Endothelial cell (in vitro differentiated cells): Measurements from ENCODE around the gene HSH2D. TPM values are rescaled to one million over a fixed set of nuclear protein-coding genes. Genes with fewer than 3 reads are reported as not detected.

ENCODE experiments used
- DNase-seq: peaks from one replicate; pipeline ENCODE4 v3.0.0; 2021; ENCODE audit warnings: low spot score
- H3K27ac Mint-ChIP-seq: one replicate; pipeline ENCODE4 v1.8.0; 2021; ENCODE audit warnings: mixed read lengths, inconsistent platforms; ENCODE audit not compliant: unreplicated experiment
- H3K27me3 Mint-ChIP-seq: one replicate; pipeline ENCODE4 v1.8.0; 2021; ENCODE audit warnings: mild to moderate bottlenecking, moderate library complexity, mixed read lengths, inconsistent platforms; ENCODE audit not compliant: unreplicated experiment
- H3K36me3 Mint-ChIP-seq: one replicate; pipeline ENCODE4 v1.8.0; 2021; ENCODE audit warnings: mild to moderate bottlenecking, low read depth, mixed read lengths, inconsistent platforms; ENCODE audit not compliant: unreplicated experiment
- H3K4me1 Mint-ChIP-seq: one replicate; pipeline ENCODE4 v1.8.0; 2021; ENCODE audit warnings: mild to moderate bottlenecking, mixed read lengths, inconsistent platforms; ENCODE audit not compliant: unreplicated experiment
- H3K4me3 Mint-ChIP-seq: one replicate; pipeline ENCODE4 v1.8.0; 2021; ENCODE audit warnings: mild to moderate bottlenecking, mixed read lengths, inconsistent platforms; ENCODE audit not compliant: unreplicated experiment
- H3K9me3 Mint-ChIP-seq: one replicate; pipeline ENCODE4 v1.8.0; 2021; ENCODE audit warnings: mixed read lengths, inconsistent platforms; ENCODE audit not compliant: unreplicated experiment
- CTCF ChIP-seq: fragments of 200-600 bp; sonication (generic); IDR thresholded peaks from one replicate; pipeline ENCODE4 v1.5.0; 2021; ENCODE audit warnings: antibody characterized with exemption; ENCODE audit not compliant: unreplicated experiment
- long read RNA-seq: library from polyadenylated mRNA; unstranded; transcript quantifications from one replicate; pipeline ENCODE4 v2.0.0, GENCODE V29; 2020; ENCODE audit not compliant: unreplicated experiment
- total RNA-seq: library from RNA; stranded (reverse); fragmentation: NEBNext Ultra II Directional; extraction: Animal tissue kit (Norgen Biotek cat#: 25700); gene quantifications from one replicate; pipeline ENCODE4 v1.2.1, GENCODE V29; 2021; ENCODE audit not compliant: unreplicated experiment

HSH2D gene, protein sequence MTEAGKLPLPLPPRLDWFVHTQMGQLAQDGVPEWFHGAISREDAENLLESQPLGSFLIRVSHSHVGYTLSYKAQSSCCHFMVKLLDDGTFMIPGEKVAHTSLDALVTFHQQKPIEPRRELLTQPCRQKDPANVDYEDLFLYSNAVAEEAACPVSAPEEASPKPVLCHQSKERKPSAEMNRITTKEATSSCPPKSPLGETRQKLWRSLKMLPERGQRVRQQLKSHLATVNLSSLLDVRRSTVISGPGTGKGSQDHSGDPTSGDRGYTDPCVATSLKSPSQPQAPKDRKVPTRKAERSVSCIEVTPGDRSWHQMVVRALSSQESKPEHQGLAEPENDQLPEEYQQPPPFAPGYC
- not detected for total RNA-seq
- long read RNA-seq, result 0 reads

- no peaks in the 10 kb centered on the region for H3K36me3 Mint-ChIP-seq
- H3K27ac Mint-ChIP-seq, result no peak within 1 kb of the TSS
- peaks cover 4% of the 10 kb centered on the region for H3K4me1 Mint-ChIP-seq
- no peak for TF ChIP-seq CTCF
- H3K4me3 Mint-ChIP-seq, result no peak within 1 kb of the TSS
- H3K9me3 Mint-ChIP-seq, result no peaks in the 10 kb centered on the region
- H3K27me3 Mint-ChIP-seq, result peaks cover 3% of the 10 kb centered on the region
- no peak for DNase-seq
Observed at GRCh38 chr19:16143399-16144215, at the start of gene HSH2D. HSH2D (plus strand) TSS chr19:16143685; CDS start chr19:16148751, 5,066 bp downstream.

DNA sequence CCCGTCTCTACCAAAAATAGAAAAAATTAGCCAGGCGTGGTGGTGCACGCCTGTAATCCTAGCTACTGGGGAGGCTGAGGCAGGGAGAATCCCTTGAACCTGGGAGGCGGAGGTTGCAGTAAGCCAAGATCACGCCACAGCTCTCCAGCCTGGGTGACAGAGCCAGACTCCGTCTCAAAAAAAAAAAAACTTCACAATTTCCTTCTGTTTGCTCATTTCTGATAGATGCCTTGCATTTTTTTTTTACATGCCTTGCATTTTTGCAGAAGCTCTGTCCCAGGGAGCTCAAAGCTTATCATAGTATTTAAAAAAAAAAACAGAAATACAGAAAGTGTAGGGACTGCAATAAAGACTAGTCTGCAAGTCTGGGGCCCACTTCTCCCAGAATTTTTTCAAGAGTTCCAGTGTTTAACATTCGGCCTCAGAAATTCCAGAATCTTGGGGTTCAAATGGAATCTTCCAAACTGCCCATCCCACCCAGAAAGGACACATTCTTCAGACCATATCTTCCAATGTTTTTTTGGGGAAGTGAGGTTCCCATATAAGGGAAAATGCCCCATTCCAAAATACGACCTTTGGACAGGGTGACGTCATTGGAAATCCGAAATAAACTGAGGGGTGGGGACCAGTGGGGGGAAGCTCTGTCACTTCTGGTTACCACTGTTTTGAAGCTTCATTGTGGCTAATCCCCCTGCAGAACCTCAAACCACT is 49.0 kb upstream of the HSH2D start:
- peaks cover 62% of the 10 kb centered on the region for H3K36me3 Mint-ChIP-seq
- H3K27ac Mint-ChIP-seq, result peak overlapping the region; percentile 10
- DNase-seq, result no peak
- no peaks in the 10 kb centered on the region for H3K9me3 Mint-ChIP-seq
- no peak overlapping the region for H3K4me3 Mint-ChIP-seq
- H3K4me1 Mint-ChIP-seq, result no peaks in the 10 kb centered on the region
- peaks cover 4% of the 10 kb centered on the region for H3K27me3 Mint-ChIP-seq
- TF ChIP-seq CTCF, result no peak

- H3K4me1 Mint-ChIP-seq, result no peaks in the 10 kb centered on the region
- DNase-seq, result no peak
- H3K36me3 Mint-ChIP-seq, result peaks cover 62% of the 10 kb centered on the region
- TF ChIP-seq CTCF, result no peak
- H3K4me3 Mint-ChIP-seq, result peak overlapping the region; percentile 72
- no peaks in the 10 kb centered on the region for H3K9me3 Mint-ChIP-seq
- H3K27me3 Mint-ChIP-seq, result peaks cover 4% of the 10 kb centered on the region
- H3K27ac Mint-ChIP-seq, result peak overlapping the region; percentile 10
Observed at GRCh38 chr19:16095071-16095571, 48.4 kb upstream of the HSH2D start.

GRCh38 chr19:16096280-16096855 is 47.1 kb upstream of the HSH2D start:
- no peak for TF ChIP-seq CTCF
- Mint-ChIP-seq H3K27ac (no peak overlapping the region), H3K27me3 (peaks cover 4% of the 10 kb centered on the region), H3K9me3 (no peaks in the 10 kb centered on the region), H3K36me3 (peaks cover 61% of the 10 kb centered on the region), H3K4me1 (no peaks in the 10 kb centered on the region), H3K4me3 (peak overlapping the region; percentile 74)
- no peak for DNase-seq
